ENCODE measurements around the gene DNAJA4. TPM values are rescaled to one million over a fixed set of nuclear protein-coding genes. Genes with fewer than 3 reads are reported as not detected.

The DNAJA4 gene
- total RNA-seq, 2 experiments from 2014 or later = 38.1 to 38.8 TPM

- ChIA-PET POLR2A (interaction anchor here (0.7 kb wide), 1 partner anchor 21 kb away, joined by 3 read pairs; no protein-coding TSS in a partner anchor), CTCF (interaction anchor here (1.0 kb wide), 2 partner anchors 14 to 74 kb away, joined by 3 read pairs; no protein-coding TSS in a partner anchor)
- no peaks in the 10 kb centered on the region for H3K27me3 Mint-ChIP-seq
- no peaks in the 10 kb centered on the region for H3K4me1 Mint-ChIP-seq (ENCODE audit: low read depth)
- TF ChIP-seq, protein P1, sequence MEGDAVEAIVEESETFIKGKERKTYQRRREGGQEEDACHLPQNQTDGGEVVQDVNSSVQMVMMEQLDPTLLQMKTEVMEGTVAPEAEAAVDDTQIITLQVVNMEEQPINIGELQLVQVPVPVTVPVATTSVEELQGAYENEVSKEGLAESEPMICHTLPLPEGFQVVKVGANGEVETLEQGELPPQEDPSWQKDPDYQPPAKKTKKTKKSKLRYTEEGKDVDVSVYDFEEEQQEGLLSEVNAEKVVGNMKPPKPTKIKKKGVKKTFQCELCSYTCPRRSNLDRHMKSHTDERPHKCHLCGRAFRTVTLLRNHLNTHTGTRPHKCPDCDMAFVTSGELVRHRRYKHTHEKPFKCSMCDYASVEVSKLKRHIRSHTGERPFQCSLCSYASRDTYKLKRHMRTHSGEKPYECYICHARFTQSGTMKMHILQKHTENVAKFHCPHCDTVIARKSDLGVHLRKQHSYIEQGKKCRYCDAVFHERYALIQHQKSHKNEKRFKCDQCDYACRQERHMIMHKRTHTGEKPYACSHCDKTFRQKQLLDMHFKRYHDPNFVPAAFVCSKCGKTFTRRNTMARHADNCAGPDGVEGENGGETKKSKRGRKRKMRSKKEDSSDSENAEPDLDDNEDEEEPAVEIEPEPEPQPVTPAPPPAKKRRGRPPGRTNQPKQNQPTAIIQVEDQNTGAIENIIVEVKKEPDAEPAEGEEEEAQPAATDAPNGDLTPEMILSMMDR (IDR thresholded peaks at IDR 0.05) = no peak
- intact Hi-C loops (cut with micrococcal nuclease) = loop anchor here (10.0 kb wide), 1 partner anchor 382 kb away; no protein-coding TSS in a partner anchor
- no peaks in the 10 kb centered on the region for H3K36me3 Mint-ChIP-seq (ENCODE audit: low read depth)
- H3K27ac Mint-ChIP-seq = no peak overlapping the region
- DNase-seq = no peak
- no peak for ATAC-seq
- H3K4me3 Mint-ChIP-seq = no peak overlapping the region
- H3K9me3 Mint-ChIP-seq = no peaks in the 10 kb centered on the region
These were observed 58.6 kb downstream of the DNAJA4 start for GRCh38 chr15:78322724-78323521.

- H3K4me1 Mint-ChIP-seq (ENCODE audit: low read depth) = no peaks in the 10 kb centered on the region
- ChIA-PET POLR2A (interaction anchor here (0.9 kb wide), 1 partner anchor 437 kb away, joined by 3 read pairs; no protein-coding TSS in a partner anchor), CTCF (interaction anchor here (1.0 kb wide), 1 partner anchor 15 kb away, joined by 3 read pairs; no protein-coding TSS in a partner anchor)
- no peaks in the 10 kb centered on the region for H3K27me3 Mint-ChIP-seq
- intact Hi-C loops (cut with micrococcal nuclease) = loop anchor here (10.0 kb wide), 1 partner anchor 381 kb away; no protein-coding TSS in a partner anchor
- DNase-seq = no peak
- TF ChIP-seq, protein P1 (IDR thresholded peaks at IDR 0.05) = no peak
- no peak for ATAC-seq
- H3K9me3 Mint-ChIP-seq = no peaks in the 10 kb centered on the region
- no peak overlapping the region for H3K4me3 Mint-ChIP-seq
- no peak overlapping the region for H3K27ac Mint-ChIP-seq
- no peaks in the 10 kb centered on the region for H3K36me3 Mint-ChIP-seq (ENCODE audit: low read depth)
These were observed 59.3 kb downstream of the DNAJA4 start for GRCh38 chr15:78323693-78324092.

DNA sequence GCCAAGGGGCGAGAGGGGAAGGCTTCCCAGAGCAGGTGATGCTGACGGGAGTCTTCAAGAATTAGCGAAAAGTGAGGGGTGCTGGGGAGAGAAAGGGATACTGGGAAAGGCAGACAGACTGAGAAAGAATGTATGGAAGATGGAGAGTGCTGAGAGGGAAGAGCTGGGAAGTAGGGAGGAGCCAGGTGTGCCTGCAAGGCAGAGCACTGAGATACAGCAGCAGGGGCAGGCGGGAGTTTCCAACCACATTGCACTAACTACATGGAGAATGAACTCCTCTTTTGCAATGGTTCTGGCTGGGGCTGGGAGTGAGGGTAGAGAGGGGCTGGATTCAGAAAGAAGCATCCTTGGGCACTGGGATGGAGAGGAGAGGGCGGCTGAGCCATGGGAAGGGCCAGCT lies 59.8 kb downstream of the DNAJA4 start:
- H3K9me3 Mint-ChIP-seq = no peaks in the 10 kb centered on the region
- intact Hi-C loops (cut with micrococcal nuclease) = loop anchor here (10.0 kb wide), 1 partner anchor 381 kb away; no protein-coding TSS in a partner anchor
- TF ChIP-seq, protein P1 (IDR thresholded peaks at IDR 0.05) = no peak
- ChIA-PET POLR2A (interaction anchor here (0.9 kb wide), 1 partner anchor 437 kb away, joined by 3 read pairs; no protein-coding TSS in a partner anchor), CTCF (interaction anchor here (1.0 kb wide), 1 partner anchor 15 kb away, joined by 3 read pairs; no protein-coding TSS in a partner anchor)
- no peak overlapping the region for H3K4me3 Mint-ChIP-seq
- no peaks in the 10 kb centered on the region for H3K36me3 Mint-ChIP-seq (ENCODE audit: low read depth)
- DNase-seq (no peak), ATAC-seq (no peak)
- H3K27me3 Mint-ChIP-seq = no peaks in the 10 kb centered on the region
- H3K27ac Mint-ChIP-seq = no peak overlapping the region
- H3K4me1 Mint-ChIP-seq (ENCODE audit: low read depth) = no peaks in the 10 kb centered on the region

GRCh38 chr15:78325092-78325843 lies 60.9 kb downstream of the DNAJA4 start:
- TF ChIP-seq, protein P1 (IDR thresholded peaks at IDR 0.05) = no peak

More at GRCh38 chr15:78325092-78325843, 60.9 kb downstream of the DNAJA4 start:
- Mint-ChIP-seq H3K27me3 (no peaks in the 10 kb centered on the region), H3K36me3 (ENCODE audit: low read depth) (no peaks in the 10 kb centered on the region), H3K4me3 (no peak overlapping the region), H3K4me1 (ENCODE audit: low read depth) (no peaks in the 10 kb centered on the region), H3K27ac (no peak overlapping the region), H3K9me3 (no peaks in the 10 kb centered on the region)
- POLR2A ChIA-PET = no interaction called here
- CTCF ChIA-PET = interaction anchor here (1.3 kb wide), 1 partner anchor 98 kb away, joined by 4 read pairs; no protein-coding TSS in a partner anchor
- ATAC-seq = no peak
- DNase-seq = no peak
- intact Hi-C loops (cut with micrococcal nuclease) = loop anchor here (10.0 kb wide), 1 partner anchor 380 kb away; no protein-coding TSS in a partner anchor
